ENCODE results near the gene CIAO3.

GRCh38 chr16:735982-736453 lies 4.8 kb downstream of the CIAO3 start:
- TF ChIP-seq EZH2 (optimal IDR thresholded peaks at IDR 0.05; ENCODE audit: low read depth, low read length) (no peak), CTCF (IDR thresholded peaks at IDR 0.05; ENCODE audit: low read length) (no peak)

All from MM.1S (cell line).